SKM-1 (cell line): ENCODE data around the gene MASP1.

Experiments used
- DNase-seq: peaks from one replicate; lab custom pipeline; 2025; ENCODE audit not compliant: unreplicated experiment; lab: John Stamatoyannopoulos, UW

Gene MASP1, protein sequence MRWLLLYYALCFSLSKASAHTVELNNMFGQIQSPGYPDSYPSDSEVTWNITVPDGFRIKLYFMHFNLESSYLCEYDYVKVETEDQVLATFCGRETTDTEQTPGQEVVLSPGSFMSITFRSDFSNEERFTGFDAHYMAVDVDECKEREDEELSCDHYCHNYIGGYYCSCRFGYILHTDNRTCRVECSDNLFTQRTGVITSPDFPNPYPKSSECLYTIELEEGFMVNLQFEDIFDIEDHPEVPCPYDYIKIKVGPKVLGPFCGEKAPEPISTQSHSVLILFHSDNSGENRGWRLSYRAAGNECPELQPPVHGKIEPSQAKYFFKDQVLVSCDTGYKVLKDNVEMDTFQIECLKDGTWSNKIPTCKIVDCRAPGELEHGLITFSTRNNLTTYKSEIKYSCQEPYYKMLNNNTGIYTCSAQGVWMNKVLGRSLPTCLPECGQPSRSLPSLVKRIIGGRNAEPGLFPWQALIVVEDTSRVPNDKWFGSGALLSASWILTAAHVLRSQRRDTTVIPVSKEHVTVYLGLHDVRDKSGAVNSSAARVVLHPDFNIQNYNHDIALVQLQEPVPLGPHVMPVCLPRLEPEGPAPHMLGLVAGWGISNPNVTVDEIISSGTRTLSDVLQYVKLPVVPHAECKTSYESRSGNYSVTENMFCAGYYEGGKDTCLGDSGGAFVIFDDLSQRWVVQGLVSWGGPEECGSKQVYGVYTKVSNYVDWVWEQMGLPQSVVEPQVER

GRCh38 chr3:187291512-187292132, at the start of gene MASP1:
Gene MASP1 (minus strand): TSS chr3:187291737. CDS start chr3:187291632, 105 bp downstream.
- DNase-seq: no peak

- no peak for DNase-seq
Observed at GRCh38 chr3:187340578-187340977, 49.0 kb upstream of the MASP1 start.

GRCh38 chr3:187336322-187336721, 44.8 kb upstream of the MASP1 start:
- DNase-seq: no peak

DNA sequence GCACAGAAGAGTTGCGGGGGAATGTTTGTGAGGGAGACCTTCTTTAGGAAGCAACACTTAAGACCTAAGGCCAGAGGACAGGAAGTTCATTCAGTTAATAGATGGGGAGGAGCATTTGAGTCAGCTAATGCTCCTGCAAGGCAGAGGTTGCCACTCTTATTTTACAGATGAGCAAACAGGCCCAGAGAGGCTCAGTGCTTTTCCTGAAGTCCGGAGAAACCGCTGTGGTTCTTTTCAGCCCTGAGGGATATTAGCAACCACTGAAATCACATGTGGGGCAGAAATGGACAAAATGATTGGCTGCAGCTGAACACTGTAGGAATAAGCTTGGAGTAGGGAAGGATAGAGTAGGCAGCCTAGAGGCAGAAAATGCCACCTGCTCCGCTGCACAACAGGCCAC, 43.4 kb upstream of the MASP1 start:
- DNase-seq: no peak

GRCh38 chr3:187328691-187329090, 37.2 kb upstream of the MASP1 start:
- no peak for DNase-seq

DNA sequence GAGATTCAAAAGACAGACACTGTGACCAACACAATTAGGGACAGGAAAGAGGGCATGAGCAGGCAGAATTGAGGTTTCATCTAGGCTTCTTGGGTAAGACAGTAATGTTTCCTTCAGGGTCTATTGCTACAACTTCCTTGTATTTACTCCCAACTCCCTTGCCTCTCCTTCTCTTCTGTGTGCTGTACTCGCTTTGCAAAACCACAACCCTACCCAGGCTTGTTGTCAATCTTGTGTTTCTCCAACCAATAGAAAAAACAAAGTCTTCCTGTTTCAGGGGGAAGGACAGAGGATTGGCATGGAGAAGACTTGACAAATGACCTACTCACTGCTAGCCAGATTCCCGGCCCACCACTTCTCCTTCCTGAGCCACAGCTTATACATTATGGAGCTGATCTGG, 36.3 kb upstream of the MASP1 start:
- peak; percentile 88 for DNase-seq

DNA sequence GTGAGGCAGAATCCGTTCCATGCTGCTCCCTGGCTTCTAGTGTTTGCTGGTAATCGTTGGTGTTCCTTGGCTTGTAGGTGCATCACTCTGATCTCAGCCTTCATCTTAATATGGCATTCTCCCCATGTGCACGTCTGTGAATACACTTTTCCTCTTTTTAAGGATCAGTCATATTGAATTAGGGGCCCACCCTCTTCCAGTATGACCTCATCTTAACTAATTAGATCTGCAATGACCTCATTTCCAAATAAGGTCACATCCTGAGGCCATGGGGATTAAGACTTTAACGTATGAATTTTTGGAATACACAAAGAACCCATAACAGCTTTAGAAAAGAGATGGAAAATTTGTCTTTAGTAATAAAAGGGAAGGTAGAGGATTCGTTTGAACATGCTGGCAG, 34.1 kb upstream of the MASP1 start:
- DNase-seq: no peak

- no peak for DNase-seq
Observed at GRCh38 chr3:187323091-187323490, 31.6 kb upstream of the MASP1 start.

DNA sequence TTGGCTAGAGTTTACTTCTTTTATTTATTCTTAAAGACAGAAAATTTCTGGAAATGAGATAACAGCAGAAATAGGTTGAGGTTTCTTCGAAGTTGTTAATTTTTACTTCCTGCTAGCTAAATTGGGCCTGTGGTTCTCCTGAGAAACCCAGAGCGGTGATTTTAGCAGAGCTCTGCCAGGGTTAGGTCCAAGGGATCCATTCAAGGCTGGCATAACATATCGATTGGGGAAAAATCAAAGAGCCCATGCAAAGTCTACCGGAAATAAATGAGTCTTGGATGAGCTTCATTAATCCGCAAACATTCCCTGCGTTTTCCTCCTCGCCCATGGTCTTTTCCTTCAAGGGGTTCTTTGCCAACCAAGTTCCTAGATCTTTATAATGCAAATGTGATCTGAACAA, 30.8 kb upstream of the MASP1 start:
- DNase-seq: no peak

GRCh38 chr3:187321766-187322165, 30.2 kb upstream of the MASP1 start:
- no peak for DNase-seq

GRCh38 chr3:187319699-187320302, 28.3 kb upstream of the MASP1 start:
- no peak for DNase-seq

GRCh38 chr3:187318819-187319616, 27.5 kb upstream of the MASP1 start:
- DNase-seq: peak; percentile 48

DNA sequence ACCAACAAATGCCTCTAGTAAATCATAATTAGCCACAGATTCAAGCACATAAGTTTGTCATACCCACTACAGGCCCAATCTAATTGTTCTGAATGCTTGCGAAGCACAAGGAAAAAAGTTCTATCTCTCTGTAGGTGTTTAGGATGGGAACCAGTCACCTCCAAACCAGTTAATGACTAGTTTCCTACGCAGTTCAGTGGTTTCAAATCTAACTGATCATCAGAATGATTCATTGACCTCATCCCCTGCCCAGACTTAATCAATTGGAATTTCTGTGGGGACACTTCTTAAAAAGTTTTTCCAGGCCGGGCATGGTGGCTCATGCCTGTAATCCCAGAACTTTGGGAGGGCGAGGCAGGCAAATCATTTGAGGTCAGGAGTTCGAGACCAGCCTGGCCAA, 24.3 kb upstream of the MASP1 start:
- no peak for DNase-seq

GRCh38 chr3:187314176-187314575, 22.6 kb upstream of the MASP1 start:
- DNase-seq: no peak

DNA sequence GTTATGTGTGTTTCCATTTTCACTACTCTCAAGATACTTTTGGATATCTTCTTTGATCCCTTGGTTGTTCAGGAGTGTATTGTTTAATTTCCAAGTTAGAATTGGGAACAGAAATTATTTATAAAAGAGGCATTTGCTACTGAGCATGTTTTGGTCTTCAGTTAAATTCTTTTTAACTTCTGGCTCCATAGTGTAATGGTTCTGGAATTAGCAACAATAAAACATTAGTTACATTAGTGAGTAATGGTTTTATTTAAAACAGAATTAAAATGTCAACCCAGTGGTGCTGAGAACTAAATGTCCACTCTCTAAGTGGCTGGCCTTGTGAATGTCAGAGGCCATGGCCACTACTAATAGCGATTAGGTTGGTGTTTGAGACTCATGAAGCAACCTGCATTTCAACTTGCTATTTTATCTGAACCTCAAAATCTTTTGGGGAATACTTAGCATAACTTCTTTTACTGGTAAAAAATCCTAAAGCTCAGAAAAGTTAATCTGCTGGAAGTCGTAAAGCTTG, 19.5 kb upstream of the MASP1 start:
- DNase-seq: no peak

DNA sequence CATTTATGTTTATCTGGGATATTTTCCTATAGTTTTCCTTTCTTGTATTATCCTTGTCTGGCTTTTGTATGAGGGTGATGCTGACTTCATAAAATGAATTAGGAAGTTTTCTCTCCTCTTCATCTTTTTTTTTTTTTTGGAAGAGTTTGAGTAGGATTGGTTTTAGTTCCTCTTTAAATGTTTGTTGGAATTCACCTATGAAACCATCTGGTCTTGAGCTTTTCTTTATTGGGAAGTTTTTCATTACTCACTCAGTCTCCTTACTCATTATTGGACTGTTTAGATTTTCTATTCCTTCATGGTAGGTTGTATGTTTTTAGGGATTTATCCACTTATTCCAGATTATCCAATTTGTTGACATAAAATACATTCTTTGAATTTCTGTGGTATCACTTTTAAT, 18.7 kb upstream of the MASP1 start:
- no peak for DNase-seq

DNA sequence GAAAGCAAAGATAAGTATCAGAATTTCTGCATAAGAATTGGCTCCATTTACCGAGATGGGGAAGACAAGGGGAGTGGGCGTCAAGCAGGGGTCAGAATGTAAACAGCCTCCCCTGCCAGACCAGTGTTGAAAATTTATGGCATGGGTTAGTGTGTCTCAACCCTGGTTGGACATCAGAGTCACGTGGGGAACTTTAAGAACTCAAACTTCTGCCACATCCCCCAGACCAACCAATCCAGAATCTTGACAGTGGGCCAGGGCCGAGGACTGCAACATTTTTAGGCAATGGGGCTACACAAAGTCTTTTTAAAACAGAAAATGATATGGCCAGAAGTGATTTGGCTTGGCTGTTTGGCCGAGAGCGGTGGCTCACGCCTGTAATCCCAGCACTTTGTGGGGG, 14.3 kb upstream of the MASP1 start:
- DNase-seq: no peak

DNA sequence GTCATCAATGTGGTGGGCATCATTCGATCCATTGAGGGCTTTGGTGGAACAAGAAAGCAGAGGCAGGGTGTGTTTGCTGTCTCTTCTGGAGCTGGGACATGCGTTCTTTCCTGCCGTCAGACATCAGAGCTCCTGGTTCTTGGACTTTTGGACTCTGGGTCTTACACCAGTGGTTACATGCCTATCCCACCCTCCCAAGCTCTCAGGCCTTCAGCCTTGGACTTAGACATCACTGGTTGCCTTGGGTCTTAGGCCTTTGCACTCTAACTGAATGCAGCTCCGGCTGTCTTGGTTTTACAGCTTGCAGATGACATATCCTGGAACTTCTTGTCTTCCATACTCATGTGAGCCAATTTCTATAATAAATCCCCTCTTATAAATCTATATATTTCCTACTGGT, 8.1 kb upstream of the MASP1 start:
- DNase-seq: no peak

DNA sequence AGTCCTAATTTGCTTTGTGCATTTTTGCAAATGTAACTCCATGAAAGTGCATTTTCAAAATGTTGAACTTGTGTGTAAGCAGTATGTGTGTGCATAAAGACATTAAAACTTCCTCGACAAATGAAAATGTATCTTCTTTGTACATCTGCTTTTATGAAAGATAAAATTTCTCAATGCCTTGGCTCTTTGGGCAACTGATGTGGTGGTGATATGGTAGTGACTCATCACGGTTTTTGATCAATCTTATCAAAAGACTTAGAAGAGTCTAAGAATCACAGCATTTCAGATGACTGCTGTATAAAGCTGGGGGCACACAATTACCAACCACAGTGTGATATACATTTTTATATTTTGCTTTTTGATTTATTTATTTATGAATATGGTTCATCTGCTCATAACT, 5.4 kb upstream of the MASP1 start:
- DNase-seq: no peak

GRCh38 chr3:187296058-187296457, 4.5 kb upstream of the MASP1 start:
- no peak for DNase-seq
